ENCODE results near the gene AKAP5.

The AKAP5 gene

DNA sequence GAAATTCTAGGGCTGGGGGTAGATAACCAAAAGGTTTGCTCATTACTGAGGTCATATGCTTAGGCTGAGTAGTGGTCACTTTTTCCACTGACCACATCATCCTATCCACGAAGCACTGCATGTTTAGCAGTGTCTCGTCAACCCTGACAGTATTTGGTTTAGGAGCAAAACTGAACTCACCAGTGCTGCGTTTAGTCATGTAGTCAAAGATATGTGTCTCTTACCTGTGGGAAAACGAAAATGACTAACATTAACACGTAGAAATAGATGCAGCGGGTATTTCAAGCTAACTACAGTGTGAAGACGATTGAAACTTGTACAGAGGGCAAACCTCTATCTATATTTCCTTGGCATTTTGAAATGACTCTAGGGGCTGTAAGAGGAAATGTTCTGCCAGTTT, 42.5 kb upstream of the AKAP5 start:
- no peak overlapping the region for H3K4ac ChIP-seq (ENCODE audit: low read depth in 1 of 2, low read length in 2 of 2)
- H4K91ac ChIP-seq (ENCODE audit: low read length) = no peak overlapping the region
- H3K27me3 ChIP-seq (ENCODE audit: control insufficient read depth in 1 of 2, insufficient read depth in 1 of 2, low read length in 2 of 2) = no peaks in the 10 kb centered on the region
- H3K4me3 ChIP-seq (ENCODE audit: insufficient read depth in 1 of 2, low read depth in 1 of 2, low read length in 2 of 2) = no peak overlapping the region
- no peak overlapping the region for H3K4me2 ChIP-seq (ENCODE audit: low read length, poor library complexity, severe bottlenecking)
- no peak overlapping the region for H2BK12ac ChIP-seq (ENCODE audit: low read length in 2 of 2)
- H2BK120ac ChIP-seq (ENCODE audit: low read depth, low read length) = no peak overlapping the region
- H3K9ac ChIP-seq (ENCODE audit: low read length) = no peak overlapping the region
- H3K23ac ChIP-seq (ENCODE audit: low read length in 2 of 2) = no peak overlapping the region
- 92% methylated on average over 6 of the region's 7 CpGs for WGBS
- H3K4me1 ChIP-seq (ENCODE audit: control insufficient read depth, insufficient read depth, low read depth, low read length) = peaks cover 9% of the 10 kb centered on the region
- no peak overlapping the region for H2AK5ac ChIP-seq (ENCODE audit: low read length, severe bottlenecking)
- H3K36me3 ChIP-seq (ENCODE audit: control insufficient read depth in 1 of 2, insufficient read depth in 2 of 2, low read depth in 1 of 2, low read length in 2 of 2) = peaks cover 31 to 73% of the 10 kb centered on the region in 2 experiments
- no peak overlapping the region for H2BK15ac ChIP-seq (ENCODE audit: low read depth, poor library complexity, severe bottlenecking)
- no peak overlapping the region for H3K14ac ChIP-seq (ENCODE audit: low read length in 2 of 2)
- H4K8ac ChIP-seq (ENCODE audit: low read length) = no peak overlapping the region
- H3K18ac ChIP-seq (ENCODE audit: low read depth in 1 of 2, low read length in 2 of 2) = no peak overlapping the region
- no peak overlapping the region for H2AFZ ChIP-seq (ENCODE audit: low read depth, low read length)
- no peaks in the 10 kb centered on the region for H3K9me3 ChIP-seq (ENCODE audit: control insufficient read depth, low read length)
- DNase-seq = no peak
- peaks cover 11% of the 10 kb centered on the region for H3K79me1 ChIP-seq (replicated peaks; ENCODE audit: low read length, poor library complexity, severe bottlenecking)
- no peak overlapping the region for H3K27ac ChIP-seq (ENCODE audit: low read length, poor library complexity, severe bottlenecking)
- no peak overlapping the region for H2BK5ac ChIP-seq (ENCODE audit: low read depth, low read length, poor library complexity, severe bottlenecking)

DNA sequence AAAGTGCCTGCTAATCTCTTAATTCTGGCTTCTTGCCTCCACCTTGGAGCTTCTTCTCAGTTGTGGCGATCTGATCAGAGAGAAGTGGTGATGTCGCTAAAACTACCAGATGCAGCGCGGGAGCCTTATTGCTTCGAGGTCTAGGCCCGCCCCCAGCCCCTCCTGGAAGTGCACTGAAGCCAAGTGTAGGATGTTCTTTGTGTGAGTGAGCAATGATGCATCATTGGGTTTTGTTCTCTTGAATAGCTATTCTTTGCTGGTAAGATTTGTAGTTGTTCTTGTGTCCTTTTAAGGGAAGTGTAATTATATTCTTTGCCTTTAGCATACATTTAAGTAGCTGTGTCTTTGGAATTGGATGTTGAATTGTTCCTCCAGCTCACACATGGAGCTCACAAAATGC, 41.3 kb upstream of the AKAP5 start:
- peak overlapping the region; percentile 12 for H4K8ac ChIP-seq (ENCODE audit: low read length)
- no peak overlapping the region for H4K91ac ChIP-seq (ENCODE audit: low read length)
- no peaks in the 10 kb centered on the region for H3K9me3 ChIP-seq (ENCODE audit: control insufficient read depth, low read length)
- WGBS = 94% methylated on average over 6 of the region's 6 CpGs
- H3K36me3 ChIP-seq (ENCODE audit: control insufficient read depth in 1 of 2, insufficient read depth in 2 of 2, low read depth in 1 of 2, low read length in 2 of 2) = peaks cover 24 to 76% of the 10 kb centered on the region in 2 experiments
- H3K18ac ChIP-seq (ENCODE audit: low read depth in 1 of 2, low read length in 2 of 2) = no peak overlapping the region
- no peak overlapping the region for H3K23ac ChIP-seq (ENCODE audit: low read length in 2 of 2)
- DNase-seq = no peak
- H2AFZ ChIP-seq (ENCODE audit: low read depth, low read length) = no peak overlapping the region
- no peak overlapping the region for H3K4me2 ChIP-seq (ENCODE audit: low read length, poor library complexity, severe bottlenecking)
- H3K27me3 ChIP-seq (ENCODE audit: control insufficient read depth in 1 of 2, insufficient read depth in 1 of 2, low read length in 2 of 2) = no peaks in the 10 kb centered on the region
- no peak overlapping the region for H3K4ac ChIP-seq (ENCODE audit: low read depth in 1 of 2, low read length in 2 of 2)
- H2BK5ac ChIP-seq (ENCODE audit: low read depth, low read length, poor library complexity, severe bottlenecking) = no peak overlapping the region
- no peak overlapping the region for H2BK15ac ChIP-seq (ENCODE audit: low read depth, poor library complexity, severe bottlenecking)
- no peak overlapping the region for H3K27ac ChIP-seq (ENCODE audit: low read length, poor library complexity, severe bottlenecking)
- peaks cover 8% of the 10 kb centered on the region for H3K4me1 ChIP-seq (ENCODE audit: control insufficient read depth, insufficient read depth, low read depth, low read length)
- H2BK120ac ChIP-seq (ENCODE audit: low read depth, low read length) = no peak overlapping the region
- H2AK5ac ChIP-seq (ENCODE audit: low read length, severe bottlenecking) = no peak overlapping the region
- H3K79me1 ChIP-seq (replicated peaks; ENCODE audit: low read length, poor library complexity, severe bottlenecking) = peaks cover 9% of the 10 kb centered on the region
- H3K9ac ChIP-seq (ENCODE audit: low read length) = no peak overlapping the region
- no peak overlapping the region for H3K14ac ChIP-seq (ENCODE audit: low read length in 2 of 2)
- H3K4me3 ChIP-seq (ENCODE audit: insufficient read depth in 1 of 2, low read depth in 1 of 2, low read length in 2 of 2) = no peak overlapping the region
- no peak overlapping the region for H2BK12ac ChIP-seq (ENCODE audit: low read length in 2 of 2)

DNA sequence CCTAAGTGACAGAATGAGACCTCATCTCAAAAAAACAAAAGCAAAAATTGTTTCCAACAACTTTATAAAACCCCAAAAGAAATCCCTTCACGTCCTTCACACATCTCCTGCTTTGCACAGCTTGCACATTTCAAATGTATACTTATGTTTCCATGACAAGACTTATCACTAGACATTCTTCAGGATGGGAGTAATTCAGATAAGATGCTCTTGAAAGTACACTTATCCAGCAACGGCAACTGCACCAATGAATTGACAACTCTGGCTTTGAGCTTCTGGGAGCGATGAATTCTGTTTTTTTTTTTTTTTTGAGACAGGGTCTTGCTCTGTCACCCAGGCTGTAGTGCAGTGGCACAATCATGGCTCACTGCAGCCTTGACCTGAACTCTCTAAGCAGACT, 30.8 kb upstream of the AKAP5 start:
- Histone ChIP-seq H3K79me1 (replicated peaks; ENCODE audit: low read length, poor library complexity, severe bottlenecking) (peaks cover 5% of the 10 kb centered on the region), H4K91ac (ENCODE audit: low read length) (no peak overlapping the region), H3K23ac (ENCODE audit: low read length in 2 of 2) (no peak overlapping the region), H3K4ac (ENCODE audit: low read depth in 1 of 2, low read length in 2 of 2) (no peak overlapping the region), H3K9ac (ENCODE audit: low read length) (no peak overlapping the region), H3K36me3 (ENCODE audit: control insufficient read depth in 1 of 2, insufficient read depth in 2 of 2, low read depth in 1 of 2, low read length in 2 of 2) (peaks cover 13 to 73% of the 10 kb centered on the region in 2 experiments), H3K4me3 (ENCODE audit: insufficient read depth in 1 of 2, low read depth in 1 of 2, low read length in 2 of 2) (no peak overlapping the region), H2BK15ac (ENCODE audit: low read depth, poor library complexity, severe bottlenecking) (no peak overlapping the region), H4K8ac (ENCODE audit: low read length) (no peak overlapping the region), H2AFZ (ENCODE audit: low read depth, low read length) (no peak overlapping the region), H2BK120ac (ENCODE audit: low read depth, low read length) (no peak overlapping the region), H3K9me3 (ENCODE audit: control insufficient read depth, low read length) (no peaks in the 10 kb centered on the region), H3K27me3 (ENCODE audit: control insufficient read depth in 1 of 2, insufficient read depth in 1 of 2, low read length in 2 of 2) (no peaks in the 10 kb centered on the region), H3K4me1 (ENCODE audit: control insufficient read depth, insufficient read depth, low read depth, low read length) (peaks cover 5% of the 10 kb centered on the region), H3K18ac (ENCODE audit: low read depth in 1 of 2, low read length in 2 of 2) (no peak overlapping the region), H2BK5ac (ENCODE audit: low read depth, low read length, poor library complexity, severe bottlenecking) (no peak overlapping the region), H2BK12ac (ENCODE audit: low read length in 2 of 2) (no peak overlapping the region), H2AK5ac (ENCODE audit: low read length, severe bottlenecking) (peak overlapping the region; percentile 31), H3K4me2 (ENCODE audit: low read length, poor library complexity, severe bottlenecking) (no peak overlapping the region), H3K14ac (ENCODE audit: low read length in 2 of 2) (no peak overlapping the region), H3K27ac (ENCODE audit: low read length, poor library complexity, severe bottlenecking) (no peak overlapping the region)
- WGBS = 87% methylated on average over 2 of the region's 3 CpGs
- DNase-seq = peak; percentile 43

- Histone ChIP-seq H3K4me2 (ENCODE audit: low read length, poor library complexity, severe bottlenecking) (no peak overlapping the region), H3K23ac (ENCODE audit: low read length in 2 of 2) (no peak overlapping the region), H3K9ac (ENCODE audit: low read length) (no peak overlapping the region), H4K91ac (ENCODE audit: low read length) (no peak overlapping the region), H3K4me1 (ENCODE audit: control insufficient read depth, insufficient read depth, low read depth, low read length) (peaks cover 8% of the 10 kb centered on the region), H3K27me3 (ENCODE audit: control insufficient read depth in 1 of 2, insufficient read depth in 1 of 2, low read length in 2 of 2) (no peaks in the 10 kb centered on the region), H2BK5ac (ENCODE audit: low read depth, low read length, poor library complexity, severe bottlenecking) (peak overlapping the region; percentile 98), H3K18ac (ENCODE audit: low read depth in 1 of 2, low read length in 2 of 2) (no peak overlapping the region), H3K9me3 (ENCODE audit: control insufficient read depth, low read length) (no peaks in the 10 kb centered on the region), H2BK120ac (ENCODE audit: low read depth, low read length) (no peak overlapping the region), H3K79me1 (replicated peaks; ENCODE audit: low read length, poor library complexity, severe bottlenecking) (peaks cover 3% of the 10 kb centered on the region), H2BK15ac (ENCODE audit: low read depth, poor library complexity, severe bottlenecking) (no peak overlapping the region), H3K14ac (ENCODE audit: low read length in 2 of 2) (no peak overlapping the region), H3K4me3 (ENCODE audit: insufficient read depth in 1 of 2, low read depth in 1 of 2, low read length in 2 of 2) (no peak overlapping the region), H2AK5ac (ENCODE audit: low read length, severe bottlenecking) (no peak overlapping the region), H3K4ac (ENCODE audit: low read depth in 1 of 2, low read length in 2 of 2) (no peak overlapping the region), H2AFZ (ENCODE audit: low read depth, low read length) (no peak overlapping the region), H4K8ac (ENCODE audit: low read length) (no peak overlapping the region), H3K36me3 (ENCODE audit: control insufficient read depth in 1 of 2, insufficient read depth in 2 of 2, low read depth in 1 of 2, low read length in 2 of 2) (peaks cover 16 to 75% of the 10 kb centered on the region in 2 experiments), H2BK12ac (ENCODE audit: low read length in 2 of 2) (no peak overlapping the region), H3K27ac (ENCODE audit: low read length, poor library complexity, severe bottlenecking) (peak overlapping the region; percentile 88)
- WGBS = 4% methylated on average over 2 of the region's 3 CpGs
- DNase-seq = peak; percentile 77
Measured at GRCh38 chr14:64438181-64438841, 27.0 kb upstream of the AKAP5 start.
